KMS-11 (cell line): Measurements from ENCODE around the gene PARP3.

Experiments
- H2AFZ ChIP-seq: fragments of 200-600 bp; sonication (generic); 2 replicates; pipeline ENCODE4 v1.6.1; 2016; ENCODE audit warnings: antibody characterized with exemption, mixed run types, low read depth
- H3K27ac ChIP-seq: fragments of 200-600 bp; sonication (generic); 2 replicates; pipeline ENCODE4 v1.6.1; 2016; ENCODE audit warnings: mild to moderate bottlenecking, mixed run types
- H3K27me3 ChIP-seq: fragments of 200-600 bp; sonication (generic); 2 replicates; pipeline ENCODE4 v1.6.1; 2017; ENCODE audit warnings: mild to moderate bottlenecking, low read depth, mixed run types, moderate library complexity; ENCODE audit not compliant: insufficient read depth
- H3K36me3 ChIP-seq: fragments of 200-600 bp; sonication (generic); 2 replicates; pipeline ENCODE4 v1.6.1; 2017; ENCODE audit warnings: mild to moderate bottlenecking, mixed run types; ENCODE audit not compliant: insufficient read depth
- H3K4me1 ChIP-seq: fragments of 200-600 bp; sonication (generic); 2 replicates; pipeline ENCODE4 v1.6.1; 2016; ENCODE audit warnings: mild to moderate bottlenecking, low read depth, mixed run types; ENCODE audit not compliant: poor library complexity, severe bottlenecking
- H3K4me2 ChIP-seq: fragments of 200-600 bp; sonication (generic); 2 replicates; pipeline ENCODE4 v1.7.0; 2016; ENCODE audit warnings: mild to moderate bottlenecking, mixed run types
- H3K4me3 ChIP-seq: fragments of 200-600 bp; sonication (generic); IDR thresholded peaks from 2 replicates; pipeline ENCODE4 v1.6.1; 2017; ENCODE audit warnings: low read depth, low read length, mixed read lengths; ENCODE audit not compliant: insufficient read depth
- H3K79me2 ChIP-seq: fragments of 200-600 bp; sonication (generic); 2 replicates; pipeline ENCODE4 v1.6.1; 2016; ENCODE audit warnings: low read depth, mixed run types; ENCODE audit not compliant: insufficient read depth
- H3K9ac ChIP-seq: fragments of 200-600 bp; sonication (generic); 2 replicates; pipeline ENCODE4 v1.6.1; 2016; ENCODE audit warnings: mild to moderate bottlenecking, mixed run types
- H4K20me1 ChIP-seq: fragments of 200-600 bp; sonication (generic); 2 replicates; pipeline ENCODE4 v1.6.1; 2016; ENCODE audit warnings: mild to moderate bottlenecking, mixed run types; ENCODE audit not compliant: insufficient read depth
- CTCF ChIP-seq: fragments of 200-600 bp; sonication (generic); conservative IDR thresholded peaks from 2 replicates; pipeline ENCODE4 v1.6.1; 2017; ENCODE audit warnings: low read depth, mild to moderate bottlenecking, antibody characterized with exemption, low read length, moderate library complexity, mixed read lengths

PARP3 gene

GRCh38 chr3:51933471-51934138 is 8.6 kb upstream of the PARP3 start:
- H3K4me1 ChIP-seq: no peaks in the 10 kb centered on the region
- no peaks in the 10 kb centered on the region for H3K27me3 ChIP-seq
- no peak overlapping the region for H3K9ac ChIP-seq
- no peaks in the 10 kb centered on the region for H4K20me1 ChIP-seq
- no peaks in the 10 kb centered on the region for H3K79me2 ChIP-seq
- H3K36me3 ChIP-seq: no peaks in the 10 kb centered on the region
- H2AFZ ChIP-seq: no peak overlapping the region
- no peak overlapping the region for H3K4me3 ChIP-seq
- no peak overlapping the region for H3K27ac ChIP-seq
- H3K4me2 ChIP-seq: no peak overlapping the region
- TF ChIP-seq CTCF: no peak

GRCh38 chr3:51934139-51934850 is 7.9 kb upstream of the PARP3 start:
- H3K4me3 ChIP-seq: no peak overlapping the region
- peaks cover 1% of the 10 kb centered on the region; the same call in 1 of the 2 replicates for H3K79me2 ChIP-seq
- no peak overlapping the region for H3K9ac ChIP-seq
- no peak overlapping the region for H3K27ac ChIP-seq
- no peak overlapping the region for H2AFZ ChIP-seq
- no peaks in the 10 kb centered on the region for H4K20me1 ChIP-seq
- no peaks in the 10 kb centered on the region for H3K36me3 ChIP-seq
- no peak for TF ChIP-seq CTCF
- no peaks in the 10 kb centered on the region for H3K27me3 ChIP-seq
- no peak overlapping the region for H3K4me2 ChIP-seq
- H3K4me1 ChIP-seq: no peaks in the 10 kb centered on the region

- H2AFZ ChIP-seq: no peak overlapping the region
- no peak overlapping the region for H3K4me2 ChIP-seq
- peaks cover 4% of the 10 kb centered on the region for H3K4me1 ChIP-seq
- TF ChIP-seq CTCF: no peak
- H3K27ac ChIP-seq: no peak overlapping the region
- H4K20me1 ChIP-seq: no peaks in the 10 kb centered on the region
- H3K79me2 ChIP-seq: peaks cover 11% of the 10 kb centered on the region; the same call in 1 of the 2 replicates
- H3K9ac ChIP-seq: no peak overlapping the region
- H3K27me3 ChIP-seq: no peaks in the 10 kb centered on the region
- no peaks in the 10 kb centered on the region for H3K36me3 ChIP-seq
- no peak overlapping the region for H3K4me3 ChIP-seq
Measured at GRCh38 chr3:51934991-51935885, 6.9 kb upstream of the PARP3 start.

DNA sequence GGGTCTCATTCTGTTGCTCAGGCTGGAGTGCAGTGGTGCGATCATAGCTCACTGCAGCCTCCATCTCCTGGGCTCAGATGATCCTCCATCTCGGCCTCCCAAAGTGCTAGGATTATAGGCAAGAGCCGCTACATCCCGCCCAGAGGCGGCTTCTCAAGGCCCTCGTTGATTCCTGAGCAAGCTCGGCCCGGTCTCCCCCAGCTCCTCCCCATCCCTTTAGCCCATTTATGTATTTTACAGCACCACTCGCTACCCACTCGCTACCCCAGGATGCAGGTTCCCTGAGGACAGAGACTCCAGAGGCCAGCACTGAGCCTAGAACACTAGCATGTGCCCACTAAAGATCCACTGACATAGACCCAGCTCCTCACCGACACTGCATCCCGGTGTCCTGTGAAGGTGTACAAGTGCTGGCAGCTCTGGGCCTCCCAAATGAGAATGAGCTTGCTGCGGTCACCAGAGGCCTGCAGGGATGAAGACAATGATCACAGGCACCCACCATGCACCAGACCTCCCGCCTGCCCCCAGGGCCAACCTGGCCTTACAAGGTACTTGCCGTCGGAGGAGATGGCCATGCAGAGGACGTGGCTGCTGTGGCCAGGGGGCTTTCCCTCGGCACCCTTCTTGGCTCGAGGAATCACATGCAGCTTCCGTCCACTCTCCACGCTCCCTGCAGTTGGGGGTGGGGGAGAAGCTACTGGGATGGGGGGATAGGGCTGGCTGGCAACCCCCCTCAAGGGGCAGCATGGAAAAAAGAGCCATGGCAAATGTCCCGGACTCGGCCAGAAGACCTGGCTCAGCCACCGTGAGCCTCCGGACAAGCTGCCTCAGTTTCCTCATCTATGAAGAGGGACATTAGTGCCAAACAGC is 6.0 kb upstream of the PARP3 start:
- H4K20me1 ChIP-seq: no peaks in the 10 kb centered on the region
- peaks cover 19% of the 10 kb centered on the region for H3K79me2 ChIP-seq
- no peak overlapping the region for H3K9ac ChIP-seq
- H3K4me3 ChIP-seq: no peak overlapping the region
- H3K4me1 ChIP-seq: peaks cover 4% of the 10 kb centered on the region
- no peaks in the 10 kb centered on the region for H3K27me3 ChIP-seq
- TF ChIP-seq CTCF: no peak
- no peak overlapping the region for H2AFZ ChIP-seq
- H3K36me3 ChIP-seq: no peaks in the 10 kb centered on the region
- H3K4me2 ChIP-seq: no peak overlapping the region
- H3K27ac ChIP-seq: no peak overlapping the region
